Cerebellar nuclear complex (tissue), 1 donor: ENCODE data around the gene REC114.
A peak's percentile ranks its signal among the peaks of the same experiment; 100 is the strongest.
"Not testable (repeated sequence)": the region's sequence is repeated elsewhere in the genome, so short reads cannot be mapped to it uniquely, and the experiment has no call there.

Source experiments
- DNase-seq, 2 experiments: peaks; one replicate each; lab custom pipeline; 2025; lab: John Stamatoyannopoulos, UW

REC114 gene

DNA sequence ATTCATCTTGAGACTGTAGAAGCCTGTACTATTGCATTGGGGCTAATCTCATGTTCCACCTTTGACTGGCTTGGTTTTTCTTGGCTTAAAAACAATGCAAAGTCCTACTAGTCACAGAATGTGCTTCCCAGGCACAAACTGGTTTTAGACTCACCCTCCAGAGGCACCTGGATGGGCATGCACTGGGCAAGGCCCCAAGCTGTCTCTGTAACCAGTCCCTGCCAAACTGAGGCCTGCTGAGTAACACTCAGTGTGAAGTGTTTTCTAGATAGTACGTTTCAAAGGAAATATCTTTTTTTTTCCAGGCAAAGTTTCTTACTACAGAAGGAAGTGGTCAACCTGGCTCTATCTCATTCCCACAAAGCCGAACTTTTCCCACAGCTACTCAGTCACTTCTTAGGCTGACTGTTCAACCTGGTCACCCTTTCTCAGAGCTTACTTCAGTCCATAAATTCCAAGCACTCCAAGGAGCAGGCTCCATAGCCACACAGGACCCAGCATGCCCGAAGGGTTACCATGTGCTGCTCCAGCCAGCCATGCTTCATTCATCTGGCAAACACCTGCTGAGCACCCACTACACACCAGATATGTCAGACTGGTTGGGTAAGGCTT is 132.8 kb downstream of the REC114 start:
- DNase-seq: no peak

- not testable (repeated sequence) for DNase-seq
Observed at GRCh38 chr15:73577593-73577992, 134.6 kb downstream of the REC114 start.

- no peak for DNase-seq
Observed at GRCh38 chr15:73578026-73578425, 135.1 kb downstream of the REC114 start.

- DNase-seq: no peak
Observed at GRCh38 chr15:73582851-73583379, 140.0 kb downstream of the REC114 start.

- no peak for DNase-seq
Observed at GRCh38 chr15:73583544-73583943, 140.6 kb downstream of the REC114 start.

DNA sequence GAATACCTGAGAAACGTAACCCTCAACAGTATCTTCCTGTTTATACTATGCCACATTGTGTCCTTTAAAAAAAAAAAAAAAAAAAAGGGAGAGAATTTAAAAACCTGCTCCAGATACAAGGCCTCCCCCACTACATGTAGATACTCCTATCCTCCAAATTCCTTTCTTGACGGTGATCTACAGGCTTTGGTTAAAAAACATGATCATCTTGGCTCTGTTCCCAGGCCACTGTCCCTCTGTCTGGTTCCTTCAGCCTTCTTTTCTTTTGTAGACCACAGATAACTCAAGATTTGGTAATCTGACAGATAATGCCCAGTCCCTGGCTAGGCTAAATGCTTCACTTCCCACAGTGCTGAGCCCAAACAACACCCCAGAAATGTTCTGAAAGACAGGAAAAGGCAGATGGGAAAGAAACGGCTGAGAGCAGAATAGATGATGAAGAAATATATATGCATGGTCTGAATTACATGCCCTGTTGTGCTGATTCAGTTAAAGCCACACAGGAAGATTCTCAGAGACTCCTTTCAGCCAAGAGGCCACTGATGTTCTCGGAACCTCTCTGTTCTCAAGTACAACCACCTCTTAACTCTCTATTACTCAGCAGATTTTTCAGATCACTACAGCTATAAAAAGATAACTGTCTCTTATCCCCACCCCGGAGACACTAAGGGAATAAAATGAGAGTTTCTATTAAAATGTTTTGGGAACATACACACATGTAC is 141.9 kb downstream of the REC114 start:
- DNase-seq: no peak

DNA sequence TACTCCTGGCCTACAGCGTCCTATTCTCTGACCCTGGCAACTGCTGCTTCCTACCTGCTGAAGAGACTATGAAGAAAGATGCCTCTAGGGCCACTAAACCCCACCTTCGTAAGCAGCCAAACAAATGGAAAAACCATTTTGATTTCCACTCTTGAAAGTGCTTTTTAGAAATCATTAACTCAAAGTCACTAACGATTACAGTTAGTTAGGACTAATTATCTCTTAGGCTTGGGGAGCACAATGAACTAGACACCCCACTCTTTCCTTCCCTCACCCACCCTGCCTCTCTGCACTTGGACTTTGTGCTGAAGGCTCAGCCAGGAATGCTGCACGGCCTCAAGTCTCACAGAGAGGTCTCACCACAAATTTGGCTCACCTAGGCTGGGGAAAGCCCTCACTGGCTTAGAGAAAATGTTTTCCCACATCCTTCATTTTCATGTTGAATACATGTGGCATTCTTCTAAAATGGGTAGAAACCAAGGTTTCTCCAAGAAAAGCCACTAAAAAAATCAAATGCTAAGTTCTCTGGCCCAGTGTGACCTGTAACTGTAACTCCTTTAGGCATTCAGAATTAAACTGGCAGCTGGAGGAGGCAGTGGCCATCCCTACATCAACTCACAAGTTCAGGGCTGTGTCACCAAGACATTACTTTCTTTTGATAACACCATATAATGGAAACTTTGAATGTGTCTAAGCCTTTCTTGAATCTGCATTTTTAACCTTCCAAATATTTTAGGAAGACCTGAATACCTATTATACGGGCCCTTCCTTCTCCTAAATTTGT is 143.1 kb downstream of the REC114 start:
- DNase-seq: no peak

DNA sequence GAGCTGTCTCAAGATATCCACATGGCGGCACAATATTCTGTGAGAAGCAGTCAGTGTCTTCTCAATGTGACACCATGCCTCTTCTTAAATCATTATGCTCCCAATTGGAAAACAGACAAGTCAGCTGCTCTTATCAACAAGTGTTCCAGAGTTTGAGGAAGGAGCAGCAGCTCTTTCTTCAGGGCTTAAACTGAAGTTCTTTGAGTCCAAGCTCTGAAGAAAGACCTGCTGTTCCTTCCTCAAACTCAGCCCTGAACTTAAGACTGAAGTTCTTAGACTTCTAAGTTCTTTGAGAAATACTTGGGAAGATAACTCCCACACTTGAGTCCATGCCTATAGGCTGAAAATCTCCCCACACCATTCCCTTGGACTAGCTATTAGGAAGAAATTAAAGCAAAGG is 146.8 kb downstream of the REC114 start:
- no peak for DNase-seq

GRCh38 chr15:73590263-73590662 is 147.3 kb downstream of the REC114 start:
- no peak for DNase-seq

DNA sequence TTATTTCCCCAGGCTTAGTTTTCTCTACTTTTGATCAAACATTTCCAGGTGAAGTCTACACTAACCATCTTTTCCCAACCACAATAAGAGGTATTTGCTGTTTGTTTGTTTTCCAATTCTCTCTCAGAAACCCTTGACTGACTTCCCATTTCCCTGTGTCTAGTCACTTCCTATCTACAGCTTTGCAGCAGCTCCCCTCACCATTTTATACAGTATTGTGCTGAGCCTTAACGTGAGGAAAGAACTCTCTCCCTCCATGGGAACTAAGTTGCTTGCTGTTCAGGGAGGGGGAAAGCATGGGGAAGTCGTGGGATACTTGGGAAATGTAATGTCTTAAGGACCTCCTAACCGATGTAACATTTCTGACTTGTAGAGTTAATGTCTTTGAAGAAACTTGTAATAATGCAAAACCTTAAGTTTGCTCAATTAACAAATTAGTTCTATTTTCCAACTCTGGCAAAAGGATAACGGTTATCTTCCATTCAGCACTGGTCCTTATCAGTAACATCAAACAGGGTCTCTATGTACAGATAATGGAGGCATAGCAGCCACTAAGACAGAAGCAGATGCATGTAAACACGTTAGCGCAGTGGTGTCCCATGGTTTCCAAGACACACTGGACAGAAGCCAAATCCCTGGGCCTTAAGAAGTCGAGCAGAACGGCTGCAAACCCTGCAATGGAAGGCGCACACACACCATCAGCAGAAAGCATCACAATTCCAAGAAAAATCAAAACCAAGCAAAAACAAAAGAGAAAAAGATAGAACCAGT is 150.5 kb downstream of the REC114 start:
- peak in 1 of 2 experiments; percentile 8 for DNase-seq

DNA sequence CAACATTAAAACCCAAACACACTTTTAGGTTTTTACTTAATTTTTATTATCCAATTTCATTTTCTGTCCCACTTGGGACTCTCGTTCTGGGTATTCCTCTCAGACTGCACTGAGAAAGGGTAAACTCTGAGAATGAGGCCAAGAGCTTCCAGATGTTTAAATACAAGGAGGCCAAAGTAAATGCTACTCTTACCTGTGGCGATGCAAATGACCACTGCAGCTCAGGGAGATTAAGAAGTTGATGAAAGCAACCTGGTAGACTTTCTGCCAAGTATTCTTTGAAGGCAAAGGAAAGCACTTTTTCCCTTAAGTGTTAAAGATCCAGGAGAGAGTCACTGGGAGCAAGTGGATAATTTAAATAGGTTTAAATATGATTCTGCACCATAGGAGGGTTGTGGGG is 151.1 kb downstream of the REC114 start:
- no peak for DNase-seq

DNA sequence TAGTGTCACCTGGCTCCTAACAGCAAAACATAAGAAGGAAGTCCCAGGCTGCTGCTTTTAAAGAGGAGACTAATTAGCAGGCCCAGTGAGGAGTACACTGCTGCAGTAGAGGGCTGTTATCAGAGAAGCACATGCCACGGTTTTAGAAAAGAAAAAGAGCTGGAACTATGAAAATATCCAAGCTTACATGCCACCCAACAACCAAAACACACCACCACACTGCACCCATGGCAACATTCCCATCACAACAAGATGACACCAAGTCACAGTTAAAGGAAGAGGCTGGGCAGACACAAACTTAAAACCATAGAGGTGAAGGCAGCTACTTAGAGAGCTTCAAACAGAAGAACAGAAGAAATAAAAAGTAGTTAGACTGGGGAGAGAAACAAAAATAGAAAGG is 153.2 kb downstream of the REC114 start:
- DNase-seq: no peak

DNA sequence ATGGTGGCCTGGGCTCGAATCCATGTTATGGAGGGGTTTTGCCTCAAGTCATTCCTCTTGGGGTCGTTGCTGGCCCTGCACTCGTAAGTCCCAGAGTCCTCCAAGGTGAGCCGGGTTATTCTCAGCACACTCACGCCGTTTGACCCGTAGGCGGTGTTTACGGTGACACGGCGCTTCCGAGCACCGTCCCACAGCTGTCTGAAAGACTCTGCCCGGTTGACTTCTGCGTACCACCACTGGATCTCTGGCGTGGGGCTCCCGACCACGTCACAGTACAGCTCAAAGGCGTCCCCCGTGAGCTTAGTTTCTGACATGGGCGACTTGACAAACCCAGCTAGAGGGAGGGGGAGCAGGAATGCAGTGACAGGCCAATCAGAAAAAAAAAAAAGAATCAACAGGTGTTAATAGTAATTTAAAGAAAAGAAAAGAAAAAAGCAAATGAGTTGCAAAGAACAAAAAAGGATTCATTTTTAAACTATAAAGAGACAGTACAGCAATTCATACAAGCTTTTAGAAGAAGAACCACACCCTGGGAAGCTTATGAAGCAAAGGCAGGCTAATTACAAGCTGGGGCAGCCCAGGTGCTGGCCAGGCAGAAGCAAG is 154.2 kb downstream of the REC114 start:
- no peak for DNase-seq

DNA sequence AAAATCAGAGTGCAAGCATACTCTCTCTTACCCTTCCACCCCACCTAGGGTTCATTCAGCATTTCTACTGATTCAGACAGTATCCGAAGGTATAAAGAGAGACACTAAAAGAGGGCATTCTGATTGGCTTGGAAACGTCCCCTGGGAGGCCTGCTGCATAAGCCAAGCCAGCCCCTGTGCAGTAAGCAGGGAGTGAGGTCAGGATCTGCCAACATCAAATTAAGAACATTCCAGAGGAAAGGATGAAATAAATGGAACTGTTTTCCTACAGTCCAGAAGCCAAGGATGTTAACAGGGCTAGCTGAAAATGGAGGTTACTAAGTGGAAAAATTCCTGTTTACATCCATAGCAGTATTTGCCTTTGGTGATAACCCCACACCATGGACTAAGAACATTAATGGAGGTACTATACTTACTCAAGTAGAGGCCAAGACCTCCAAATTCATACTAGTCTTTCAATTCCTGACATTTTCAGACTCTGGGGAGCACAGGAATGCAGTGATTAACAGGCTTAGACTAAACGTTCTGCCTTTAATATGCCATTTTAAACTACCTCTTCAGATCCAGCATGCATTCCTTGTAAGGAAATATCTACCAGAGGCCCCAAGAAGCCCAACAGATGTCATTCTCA is 155.7 kb downstream of the REC114 start:
- DNase-seq: no peak

DNA sequence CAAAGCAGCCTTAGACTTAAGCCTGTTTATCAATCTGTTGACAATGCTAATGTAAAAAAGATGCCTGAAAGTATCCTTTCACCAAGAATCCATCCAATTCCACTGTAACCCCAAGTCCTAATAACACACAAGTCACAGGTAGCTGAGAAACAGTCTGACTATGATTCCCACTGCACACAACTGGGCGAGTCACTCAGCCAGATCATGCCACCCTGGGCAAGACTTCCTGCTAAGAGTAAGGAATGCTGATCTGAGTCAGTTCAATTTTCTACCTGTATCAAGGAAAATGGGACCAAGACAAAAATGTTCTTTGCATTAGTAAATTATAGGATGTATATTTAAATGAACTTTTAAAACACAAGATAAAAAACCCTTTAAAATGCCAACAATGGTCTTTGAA is 157.0 kb downstream of the REC114 start:
- no peak for DNase-seq

GRCh38 chr15:73600413-73601335 is 157.7 kb downstream of the REC114 start:
- DNase-seq: no peak

DNA sequence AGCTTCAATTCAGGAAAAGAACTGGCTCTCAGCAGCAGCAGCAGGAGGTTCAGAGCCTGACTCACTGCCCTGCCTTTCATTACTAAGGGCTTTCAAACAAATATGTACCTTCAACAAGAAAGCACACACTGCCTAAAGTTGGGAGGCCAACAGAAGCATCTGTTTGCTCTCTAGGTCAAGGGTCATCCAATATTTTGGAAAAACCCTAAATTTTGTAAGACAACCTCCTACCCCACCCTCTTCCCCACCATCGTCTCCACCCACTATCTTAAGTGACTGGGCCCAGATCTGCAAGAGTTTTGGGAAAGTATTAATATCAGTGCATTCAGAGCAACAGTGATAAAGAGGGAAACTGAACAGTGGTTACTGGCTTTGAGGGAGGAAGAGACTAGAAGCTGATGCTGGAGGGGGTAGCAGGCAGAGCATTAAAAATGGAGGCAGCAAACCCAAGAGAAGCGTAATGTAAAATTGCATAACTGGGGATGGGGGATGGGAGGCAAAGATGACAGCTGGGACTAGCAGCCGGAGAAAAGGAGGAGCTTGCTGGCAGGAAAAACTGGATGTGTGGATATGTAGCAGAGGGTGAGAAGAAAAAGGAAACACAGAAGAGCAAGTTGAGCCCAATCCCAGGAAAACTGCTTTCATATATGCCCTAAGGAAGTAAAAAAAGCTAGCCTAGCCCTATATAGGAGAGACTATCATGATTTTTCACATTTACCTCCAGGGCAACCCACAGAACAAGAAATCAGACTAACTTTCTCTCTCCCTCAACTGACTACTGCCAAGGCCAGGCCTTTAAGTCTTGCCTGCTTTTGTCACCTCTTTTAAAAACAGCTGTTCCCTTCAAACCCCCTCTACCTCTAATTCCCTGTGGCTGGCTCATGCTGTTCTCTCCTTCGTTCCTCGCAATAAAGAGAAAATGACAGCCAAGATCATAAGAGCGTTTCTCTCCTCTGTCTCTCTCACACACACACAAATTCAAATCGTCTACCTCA is 158.8 kb downstream of the REC114 start:
- peak in 1 of 2 experiments; percentile 18 for DNase-seq

DNA sequence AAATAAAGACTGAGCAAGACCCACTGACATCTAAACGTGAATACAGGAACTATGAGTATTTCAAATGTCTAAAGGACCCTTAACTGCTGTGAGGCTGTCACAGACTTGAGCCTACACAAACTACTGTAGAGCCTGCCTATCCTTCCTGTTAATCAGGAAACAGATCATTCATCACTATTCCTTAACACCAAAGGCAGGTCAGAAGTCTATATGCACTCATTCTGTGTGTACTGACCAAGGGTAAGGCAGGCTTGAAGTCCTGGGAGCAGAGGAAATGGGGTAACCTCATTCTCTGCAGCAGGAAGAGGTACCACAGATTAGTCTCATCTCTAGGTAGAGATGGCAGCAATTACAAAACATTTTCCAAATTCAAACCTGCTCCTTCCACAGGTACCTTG is 159.5 kb downstream of the REC114 start:
- DNase-seq: no peak

DNA sequence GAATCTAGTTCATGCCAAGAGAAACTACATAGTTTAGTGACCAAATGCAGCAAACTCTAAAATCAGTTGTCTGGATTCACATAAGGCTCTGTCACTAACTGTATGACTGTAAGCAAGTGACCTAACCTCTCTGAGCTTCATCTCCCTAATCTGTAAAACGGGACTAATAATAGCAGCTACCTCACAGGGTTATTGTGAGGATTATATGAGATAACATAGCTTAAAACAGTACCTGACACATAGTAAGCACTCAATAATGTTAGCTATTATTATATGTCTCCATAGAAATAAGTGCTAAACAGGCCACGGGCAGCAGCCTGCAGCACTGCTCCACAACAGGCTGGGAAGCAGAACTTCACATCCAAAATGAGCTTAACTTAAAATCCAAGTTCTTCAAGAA is 160.0 kb downstream of the REC114 start:
- no peak for DNase-seq
